ENCODE results near the gene DDX1.

Gene DDX1

GRCh38 chr2:15663802-15664201, 72.1 kb downstream of the DDX1 start:
- DNase-seq (ENCODE audit: extremely low spot score), result no peak
- TF ChIP-seq SP1 (IDR thresholded peaks at IDR 0.05) (no peak), BHLHE40 (IDR thresholded peaks at IDR 0.05; ENCODE audit: borderline replicate concordance) (no peak), SUZ12 (IDR thresholded peaks at IDR 0.05) (no peak), ZNF384 (IDR thresholded peaks at IDR 0.05) (no peak), PKNOX1 (IDR thresholded peaks at IDR 0.05) (no peak), FOXA1 (IDR thresholded peaks at IDR 0.05) (no peak), L3MBTL2 (conservative IDR thresholded peaks at IDR 0.05) (no peak), LEF1 (IDR thresholded peaks at IDR 0.05; ENCODE audit: borderline replicate concordance) (no peak), ELF4 (IDR thresholded peaks at IDR 0.05) (no peak), ARNT (IDR thresholded peaks at IDR 0.05) (no peak), CTBP1 (IDR thresholded peaks at IDR 0.05; ENCODE audit: borderline replicate concordance) (no peak), HDGF (IDR thresholded peaks at IDR 0.05; ENCODE audit: borderline replicate concordance) (no peak), NFRKB (IDR thresholded peaks at IDR 0.05) (no peak)
- CTCF ChIA-PET, result no interaction called here
- POLR2A ChIA-PET, result no interaction called here

DNA sequence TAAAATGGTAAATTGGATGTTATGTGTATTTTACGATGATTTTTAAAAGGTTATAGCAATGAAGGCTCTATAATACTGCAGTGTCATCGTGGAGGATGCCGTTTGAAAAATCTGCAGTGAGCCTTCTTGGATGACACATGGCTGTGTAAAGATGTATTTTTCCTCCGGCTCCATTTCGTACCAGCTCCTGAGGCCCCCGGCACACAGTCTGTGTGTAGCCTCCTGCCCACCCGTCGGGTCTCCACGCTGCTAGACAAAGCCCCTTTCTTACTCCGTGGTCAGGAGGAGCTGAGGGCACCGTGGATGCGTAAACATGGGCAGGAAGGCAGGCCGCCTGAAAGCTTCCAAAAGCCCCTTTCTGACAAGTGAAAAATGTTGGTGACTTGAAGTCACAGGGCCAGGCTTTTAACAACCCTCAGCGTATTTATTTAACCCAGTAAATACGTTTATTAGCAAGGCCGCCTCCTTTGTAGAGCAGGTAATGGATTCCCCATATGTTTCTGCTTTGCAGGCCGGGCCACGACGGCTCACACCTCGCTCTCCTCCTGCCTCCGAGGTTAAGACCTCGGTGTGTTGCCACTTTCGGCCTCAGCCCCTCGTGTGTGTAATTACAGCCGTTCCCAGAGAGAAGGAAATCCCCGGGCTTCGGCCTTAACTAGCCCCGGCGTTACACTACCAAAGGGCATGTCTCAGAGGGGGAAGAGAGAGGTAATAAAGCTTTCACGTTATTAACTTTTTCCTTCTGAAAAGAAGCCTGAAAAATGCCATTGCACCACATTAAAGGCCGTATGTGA, 72.8 kb downstream of the DDX1 start:
- DNase-seq (ENCODE audit: extremely low spot score), result no peak
- ChIA-PET CTCF (no interaction called here), POLR2A (no interaction called here)
- no peak for TF ChIP-seq ZNF384 (IDR thresholded peaks at IDR 0.05)
- TF ChIP-seq FOXA1 (IDR thresholded peaks at IDR 0.05), result no peak
- TF ChIP-seq SUZ12 (IDR thresholded peaks at IDR 0.05), result no peak
- TF ChIP-seq FOXM1 (IDR thresholded peaks at IDR 0.05; ENCODE audit: borderline replicate concordance), result no peak
- TF ChIP-seq CTBP1 (IDR thresholded peaks at IDR 0.05; ENCODE audit: borderline replicate concordance), result no peak
- TF ChIP-seq ELF4 (IDR thresholded peaks at IDR 0.05), result no peak
- no peak for TF ChIP-seq FOXK2 (IDR thresholded peaks at IDR 0.05)
- no peak for TF ChIP-seq LEF1 (IDR thresholded peaks at IDR 0.05; ENCODE audit: borderline replicate concordance)
- no peak for TF ChIP-seq L3MBTL2 (conservative IDR thresholded peaks at IDR 0.05)

DNA sequence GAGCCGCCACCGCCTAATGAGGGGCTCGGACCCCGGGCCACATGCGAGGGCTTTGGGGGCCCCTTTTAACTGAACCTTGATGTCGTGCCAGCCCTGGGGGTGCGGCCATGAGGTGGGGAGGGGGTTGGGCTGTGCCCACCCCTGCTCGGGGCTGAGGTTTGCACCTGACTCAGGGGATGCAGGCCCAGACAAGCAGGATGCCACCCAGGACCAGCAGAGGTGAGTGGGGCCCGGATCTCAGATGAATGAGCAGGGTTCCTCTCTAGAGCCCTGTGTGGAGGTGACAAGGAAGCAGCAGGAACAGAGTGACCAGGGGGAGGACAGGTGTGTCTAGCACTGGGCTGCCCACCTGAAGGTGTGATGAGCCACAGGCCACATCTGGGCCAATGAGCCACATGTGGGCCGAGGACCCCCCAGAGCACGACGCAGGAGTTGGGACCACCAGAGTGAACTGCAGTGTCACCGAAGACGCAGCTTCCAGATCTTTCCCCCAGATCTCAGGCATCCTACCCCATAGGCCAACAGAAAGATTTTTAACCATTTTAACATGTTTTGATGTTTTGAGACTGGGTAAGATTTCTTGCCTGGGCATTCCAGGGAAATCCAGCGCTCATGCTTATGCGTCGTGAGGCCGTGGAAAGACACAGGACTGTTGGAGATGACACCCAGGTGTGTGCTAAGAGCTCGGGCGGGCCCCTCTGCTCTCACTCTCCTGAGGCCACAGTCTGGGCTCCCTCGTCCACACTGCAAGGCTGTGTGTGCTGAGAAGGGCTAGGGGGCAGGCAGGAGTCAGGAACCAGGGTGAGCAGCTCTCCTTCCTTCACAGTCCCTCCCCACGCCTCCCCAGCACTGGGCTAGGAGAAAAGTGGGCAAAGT, 73.6 kb downstream of the DDX1 start:
- CTCF ChIA-PET, result no interaction called here
- POLR2A ChIA-PET, result no interaction called here
- no peak for TF ChIP-seq FOXK2 (IDR thresholded peaks at IDR 0.05)
- TF ChIP-seq FOXM1 (IDR thresholded peaks at IDR 0.05; ENCODE audit: borderline replicate concordance), result no peak
- DNase-seq (ENCODE audit: extremely low spot score), result no peak

DNA sequence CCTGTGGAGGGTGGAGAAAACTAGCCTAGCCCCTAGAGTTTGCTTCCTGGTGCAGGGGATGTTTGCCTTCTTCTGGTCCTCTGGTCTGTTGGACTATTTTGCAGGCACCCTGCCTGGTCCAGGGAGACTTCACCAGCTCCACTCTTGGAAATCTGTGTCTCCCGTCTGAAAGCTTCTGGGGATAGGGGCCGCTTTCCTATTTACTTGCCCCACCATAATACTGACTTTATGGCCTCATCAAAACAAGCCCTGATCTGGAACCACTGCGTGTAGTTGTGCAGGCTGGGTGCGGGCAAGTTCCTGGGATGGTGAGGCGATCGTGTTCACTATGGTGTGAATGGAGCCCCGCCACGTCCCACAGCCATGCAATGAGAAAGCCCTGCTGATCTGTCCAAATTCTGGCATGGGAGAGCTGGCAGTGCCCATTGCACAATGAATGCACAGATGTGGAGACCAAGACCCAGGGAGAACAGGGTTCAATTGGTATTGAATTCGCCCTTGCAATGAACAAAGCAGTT, 74.3 kb downstream of the DDX1 start:
- no peak for TF ChIP-seq SUZ12 (IDR thresholded peaks at IDR 0.05)
- no peak for TF ChIP-seq SP1 (IDR thresholded peaks at IDR 0.05)
- no peak for TF ChIP-seq ZNF384 (IDR thresholded peaks at IDR 0.05)
- no peak for TF ChIP-seq FOXA1 (IDR thresholded peaks at IDR 0.05)
- no peak for TF ChIP-seq PKNOX1 (IDR thresholded peaks at IDR 0.05)
- TF ChIP-seq TARDBP (IDR thresholded peaks at IDR 0.05), result no peak
- TF ChIP-seq CTBP1 (IDR thresholded peaks at IDR 0.05; ENCODE audit: borderline replicate concordance), result no peak
- TF ChIP-seq FOXM1 (IDR thresholded peaks at IDR 0.05; ENCODE audit: borderline replicate concordance), result no peak
- ChIA-PET CTCF (no interaction called here), POLR2A (no interaction called here)
- no peak for DNase-seq (ENCODE audit: extremely low spot score)

- CTCF ChIA-PET, result no interaction called here
- POLR2A ChIA-PET, result no interaction called here
- TF ChIP-seq L3MBTL2 (conservative IDR thresholded peaks at IDR 0.05) (no peak), SP1 (IDR thresholded peaks at IDR 0.05) (no peak), FOXA1 (IDR thresholded peaks at IDR 0.05) (no peak), ELF4 (IDR thresholded peaks at IDR 0.05) (no peak), LEF1 (IDR thresholded peaks at IDR 0.05; ENCODE audit: borderline replicate concordance) (no peak), TARDBP (IDR thresholded peaks at IDR 0.05) (no peak), NFRKB (IDR thresholded peaks at IDR 0.05) (no peak), FOXK2 (IDR thresholded peaks at IDR 0.05) (no peak), SUZ12 (IDR thresholded peaks at IDR 0.05) (no peak), BHLHE40 (IDR thresholded peaks at IDR 0.05; ENCODE audit: borderline replicate concordance) (no peak), CTBP1 (IDR thresholded peaks at IDR 0.05; ENCODE audit: borderline replicate concordance) (no peak), ARNT (IDR thresholded peaks at IDR 0.05) (no peak), FOXM1 (IDR thresholded peaks at IDR 0.05; ENCODE audit: borderline replicate concordance) (no peak), PKNOX1 (IDR thresholded peaks at IDR 0.05) (no peak), HDGF (IDR thresholded peaks at IDR 0.05; ENCODE audit: borderline replicate concordance) (no peak), ZNF384 (IDR thresholded peaks at IDR 0.05) (no peak)
- no peak for DNase-seq (ENCODE audit: extremely low spot score)
Measured at GRCh38 chr2:15666861-15667808, 75.5 kb downstream of the DDX1 start.

Measured in HEK293T (cell line).